Measurements from ENCODE around the gene SBF1.

Gene SBF1

DNA sequence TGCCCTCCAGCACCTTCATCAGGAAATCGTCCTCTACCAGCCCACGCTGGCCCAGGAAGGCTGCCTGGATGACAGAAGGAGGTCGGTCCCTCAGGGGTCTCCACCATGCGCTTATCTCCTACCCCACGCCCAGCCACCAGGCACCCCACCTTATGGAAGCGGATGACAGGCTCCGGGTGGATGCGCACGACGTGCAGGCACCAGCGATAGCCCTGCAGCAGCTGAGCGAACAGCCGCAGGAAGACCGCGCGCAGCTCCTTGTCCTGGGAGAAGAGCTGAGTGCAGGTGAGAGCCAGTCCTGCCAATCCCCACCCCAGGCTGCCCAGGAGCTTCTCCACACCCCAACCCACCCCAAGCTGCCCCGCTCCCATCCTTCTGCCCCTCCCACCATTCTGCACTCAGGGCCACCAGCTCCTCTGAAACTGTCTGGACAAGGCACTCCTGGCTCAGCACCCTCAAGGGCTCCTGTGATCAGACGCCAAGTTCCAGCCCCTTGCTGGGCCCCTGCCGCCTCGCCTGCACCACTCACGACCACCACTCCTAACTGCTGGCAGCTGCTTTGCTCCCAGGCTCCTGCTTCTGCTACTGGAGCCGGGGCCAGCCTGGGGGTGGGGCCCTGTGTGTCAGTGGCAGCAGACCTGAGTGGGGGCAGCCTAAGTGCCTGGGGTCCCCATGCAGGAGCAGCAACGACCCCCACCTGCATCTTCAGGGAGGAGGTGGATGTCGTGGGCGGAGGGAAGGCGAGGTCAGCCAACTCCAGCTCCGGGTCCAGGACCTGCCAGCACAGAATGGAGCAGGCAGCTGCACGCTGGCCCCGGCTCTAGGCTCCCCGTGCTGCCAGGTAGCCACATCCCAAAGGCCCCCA lies 9.5 kb downstream of the SBF1 start:
- no peak for DNase-seq

DNA sequence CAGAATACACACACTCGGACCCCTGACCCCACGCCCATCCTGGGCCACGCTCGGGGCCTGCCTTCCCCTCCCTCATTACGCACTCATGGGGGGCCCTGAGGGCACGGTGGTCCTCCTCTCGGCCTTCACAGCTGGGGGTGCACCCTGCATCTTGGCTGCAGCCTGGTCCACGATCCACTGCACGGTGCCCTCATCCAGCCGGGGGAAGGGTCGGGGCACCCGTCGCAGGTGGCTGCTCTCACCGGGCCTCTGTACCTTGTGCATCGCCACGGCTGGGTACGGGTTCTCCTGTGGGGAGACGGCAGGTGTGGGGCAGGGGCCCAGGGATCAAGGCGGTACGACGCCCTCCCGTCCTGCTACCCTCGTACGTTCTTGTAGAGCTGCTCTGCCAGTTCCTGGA lies 10.4 kb downstream of the SBF1 start:
- DNase-seq = no peak

GRCh38 chr22:50463188-50463900 lies 11.5 kb downstream of the SBF1 start:
- no peak for DNase-seq

- no peak for DNase-seq
Measured at GRCh38 chr22:50461979-50462540, 12.8 kb downstream of the SBF1 start.

DNA sequence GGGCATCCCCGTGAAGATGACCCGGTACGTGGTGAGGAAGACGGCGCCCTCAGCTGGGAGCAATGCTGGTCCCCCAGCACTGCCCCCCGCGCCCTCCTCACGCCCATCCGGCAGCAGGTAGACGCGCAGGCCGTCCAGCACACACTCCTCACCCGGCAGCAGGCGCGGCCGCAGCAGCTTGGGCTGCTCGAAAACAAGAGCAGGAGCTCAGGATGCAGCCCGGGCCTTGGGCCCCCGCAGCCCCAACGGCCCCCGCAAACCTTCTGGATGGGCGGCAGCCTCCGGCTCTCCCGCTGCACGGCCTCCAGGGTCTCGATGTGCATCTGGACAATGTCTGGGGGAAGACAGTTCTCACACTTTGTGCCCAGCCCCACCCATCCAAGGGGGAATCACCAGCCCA lies 13.3 kb downstream of the SBF1 start:
- DNase-seq = no peak

DNA sequence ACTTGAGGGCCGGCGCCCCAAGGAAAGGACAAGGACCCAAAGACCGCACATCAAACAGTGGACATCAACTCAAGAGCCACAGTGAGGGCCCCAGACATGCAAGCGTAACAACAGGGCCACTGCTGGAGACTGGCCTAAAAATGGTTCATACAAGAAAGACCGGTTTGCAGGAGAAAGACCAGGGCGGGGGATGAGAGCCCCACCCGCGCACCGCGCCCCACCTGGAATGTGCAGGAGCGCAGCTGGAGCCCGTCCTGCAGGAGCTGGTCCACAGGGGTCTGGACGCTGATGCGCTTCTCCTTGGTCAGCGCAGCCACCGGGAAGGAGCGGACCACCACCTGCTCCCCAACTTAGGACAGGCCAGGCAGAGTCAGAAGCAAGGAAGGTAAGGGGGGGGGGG lies 13.9 kb downstream of the SBF1 start:
- DNase-seq = no peak

GRCh38 chr22:50459496-50460140 lies 15.2 kb downstream of the SBF1 start:
- no peak for DNase-seq

GRCh38 chr22:50459016-50459415 lies 15.8 kb downstream of the SBF1 start:
- DNase-seq = no peak

DNA sequence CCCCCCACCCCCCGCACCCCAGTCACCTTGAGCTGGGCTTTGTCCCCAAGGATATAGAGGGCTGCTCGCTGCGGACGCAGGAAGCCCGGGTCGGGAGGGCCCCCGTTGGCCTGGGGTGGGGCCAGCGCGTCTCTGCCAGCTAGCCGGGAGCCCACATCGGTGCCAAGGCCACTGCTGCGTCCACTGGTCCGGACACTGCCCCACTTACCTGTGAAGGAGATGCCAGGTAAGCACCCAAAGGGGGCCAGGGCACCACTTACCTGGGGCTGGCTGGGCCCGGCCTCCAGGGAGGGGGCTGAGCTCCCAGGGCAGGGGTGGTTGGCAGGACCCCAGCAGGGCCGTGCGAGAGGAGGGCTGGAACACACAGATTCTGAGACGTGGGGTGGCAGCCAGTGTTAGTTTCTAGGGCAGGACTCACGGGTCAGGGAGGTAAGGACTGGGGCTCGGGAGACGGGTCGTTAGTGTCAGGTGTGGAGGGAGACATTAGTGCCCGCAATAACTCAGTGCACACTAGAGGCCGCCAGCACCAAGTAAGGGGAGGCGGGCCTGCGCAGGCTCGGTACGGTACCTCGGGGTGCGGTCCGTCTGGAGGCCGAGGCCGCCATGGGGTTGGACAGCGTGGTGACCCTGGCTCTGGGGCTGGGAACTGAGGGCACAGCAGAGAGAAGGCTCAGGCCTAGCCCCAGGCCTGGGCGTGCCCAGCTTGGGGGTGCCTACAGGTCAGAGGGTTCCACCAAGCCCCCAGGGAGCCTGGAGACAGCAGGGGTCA lies 18.2 kb downstream of the SBF1 start:
- no peak for DNase-seq

- DNase-seq = no peak
Measured at GRCh38 chr22:50456026-50456425, 18.8 kb downstream of the SBF1 start.

- no peak for DNase-seq
Measured at GRCh38 chr22:50455201-50455600, 19.6 kb downstream of the SBF1 start.

DNA sequence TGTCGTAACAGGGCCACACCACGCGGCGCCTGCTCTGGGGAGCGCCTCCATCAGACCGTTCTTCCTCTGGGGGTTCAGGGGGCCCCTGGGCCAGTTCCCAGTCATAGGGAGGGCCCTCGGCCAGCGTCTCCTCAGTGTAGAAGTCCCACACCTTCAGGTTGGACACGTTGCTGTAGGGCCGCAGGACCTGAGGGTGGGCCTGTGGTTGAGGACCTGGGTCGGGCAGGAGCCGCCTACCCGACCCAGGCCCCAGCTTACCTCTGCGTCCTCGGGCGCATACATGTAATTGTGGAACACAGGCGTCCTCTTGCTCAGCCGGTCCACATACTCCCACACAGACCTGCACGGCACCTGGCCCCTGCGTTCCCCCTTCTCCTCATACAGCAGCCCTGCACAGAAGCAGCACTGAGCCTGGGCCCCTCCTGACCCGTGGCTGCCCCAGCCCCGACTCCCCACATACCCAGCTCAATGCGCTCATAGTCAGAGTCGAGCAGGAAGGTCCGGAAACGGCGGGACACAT lies 20.2 kb downstream of the SBF1 start:
- no peak for DNase-seq

DNA sequence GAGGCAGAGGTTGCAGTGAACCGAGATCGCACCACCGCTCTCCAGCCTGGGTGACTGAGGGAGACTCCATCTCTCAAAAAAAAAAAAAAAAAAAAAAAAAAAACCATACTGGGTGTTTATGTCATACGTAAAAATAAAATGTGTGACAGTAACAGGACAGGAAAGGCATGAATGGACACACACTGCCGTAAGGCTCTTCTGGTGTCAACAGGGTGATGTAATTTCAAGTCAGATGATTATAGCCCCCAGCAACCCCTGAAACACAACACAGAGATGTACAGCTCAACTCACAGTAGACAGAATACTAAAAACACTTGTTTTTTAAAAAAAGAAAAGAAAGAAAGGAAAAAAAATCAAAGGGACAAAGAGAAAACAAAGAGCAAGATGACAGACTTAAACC lies 22.2 kb downstream of the SBF1 start:
- no peak for DNase-seq

DNA sequence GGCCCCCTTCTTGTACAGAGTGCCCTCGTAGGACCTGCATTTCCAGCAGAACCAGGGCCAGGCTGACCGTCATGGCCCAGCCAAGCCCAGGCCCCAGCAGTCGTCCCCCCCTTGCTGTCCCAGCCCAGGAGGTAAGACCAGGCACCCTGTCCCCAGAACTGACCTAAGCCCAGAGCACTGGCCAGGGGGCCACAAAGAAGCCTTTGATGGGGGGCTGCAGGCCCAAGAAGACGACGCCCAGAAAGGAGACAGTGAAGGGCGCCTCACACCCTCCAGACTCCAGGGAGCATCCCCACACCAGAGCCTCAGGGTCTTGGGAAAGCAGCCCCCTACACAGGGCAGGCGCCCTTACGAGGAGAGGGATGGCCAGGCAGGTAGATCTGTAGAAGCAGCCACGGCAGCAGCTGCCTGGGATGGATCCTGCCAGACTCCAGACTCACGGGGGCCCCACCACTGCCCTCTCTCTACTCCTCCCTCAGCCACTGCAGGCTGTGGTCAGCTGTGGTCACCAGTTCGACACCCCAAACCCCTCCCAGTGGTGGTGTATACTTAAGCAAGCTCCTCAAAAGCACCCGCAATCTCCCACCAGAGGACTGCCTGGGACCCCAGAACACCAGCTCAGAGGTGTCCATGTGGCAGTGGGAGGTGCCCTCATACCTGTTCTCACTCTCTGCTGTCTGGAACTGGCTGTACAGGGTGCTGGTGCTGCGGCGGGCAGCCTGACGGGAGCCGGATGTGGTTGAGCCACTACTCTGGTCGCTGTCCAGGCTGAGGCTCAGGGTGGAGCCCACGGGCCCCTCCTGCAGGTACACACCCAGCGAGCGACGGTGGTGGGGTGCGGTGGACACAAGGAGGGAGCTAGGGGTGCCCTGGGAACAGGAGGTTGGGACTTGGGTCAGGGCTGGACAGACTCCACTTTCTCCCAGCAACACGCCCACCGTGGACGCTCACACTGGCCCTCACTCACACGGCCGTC lies 27.0 kb downstream of the SBF1 start:
- DNase-seq = no peak

GRCh38 chr22:50446708-50447575 lies 27.9 kb downstream of the SBF1 start:
- DNase-seq = no peak

DNA sequence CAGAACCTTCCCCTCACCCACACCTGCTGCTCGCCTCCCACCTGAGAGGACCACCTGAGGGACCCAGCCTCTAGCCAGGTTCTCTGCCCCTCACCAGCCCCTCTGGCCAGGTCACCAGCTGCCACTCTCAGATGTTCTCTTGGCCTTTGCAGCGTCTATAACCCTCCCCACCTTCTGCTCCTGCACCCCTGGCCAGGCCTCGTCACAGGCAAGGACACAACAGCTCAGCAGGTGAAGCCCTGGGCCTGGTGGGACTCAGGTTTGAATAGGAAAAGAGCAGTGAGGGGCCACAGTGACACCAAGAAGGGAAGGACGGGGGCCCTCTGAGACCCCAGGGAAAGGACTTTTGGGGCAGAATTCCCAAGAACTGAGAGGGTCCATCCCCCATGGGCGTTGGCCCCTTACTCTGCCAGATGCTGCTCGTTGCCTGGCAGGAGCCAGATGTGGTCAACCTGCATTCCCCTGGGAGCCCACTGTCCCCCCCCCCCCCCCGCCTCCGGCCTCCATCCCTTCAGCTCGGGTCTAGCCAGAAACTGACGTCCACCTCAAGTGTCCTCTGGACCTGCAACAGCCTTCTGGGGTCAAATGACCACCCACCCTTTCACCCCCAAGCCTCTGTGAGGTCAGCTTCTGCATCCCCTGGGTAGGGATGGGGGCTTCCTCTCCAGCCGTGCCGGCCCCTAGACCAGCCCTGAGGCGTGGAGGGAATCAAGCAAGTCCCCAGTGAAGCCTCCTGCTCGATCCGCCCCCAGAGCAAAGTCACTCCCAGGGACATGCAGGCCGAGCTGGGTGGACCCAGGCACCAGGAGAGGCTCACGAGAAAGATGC lies 28.7 kb downstream of the SBF1 start:
- no peak for DNase-seq

- DNase-seq = no peak
Measured at GRCh38 chr22:50445071-50445879, 29.6 kb downstream of the SBF1 start.

DNA sequence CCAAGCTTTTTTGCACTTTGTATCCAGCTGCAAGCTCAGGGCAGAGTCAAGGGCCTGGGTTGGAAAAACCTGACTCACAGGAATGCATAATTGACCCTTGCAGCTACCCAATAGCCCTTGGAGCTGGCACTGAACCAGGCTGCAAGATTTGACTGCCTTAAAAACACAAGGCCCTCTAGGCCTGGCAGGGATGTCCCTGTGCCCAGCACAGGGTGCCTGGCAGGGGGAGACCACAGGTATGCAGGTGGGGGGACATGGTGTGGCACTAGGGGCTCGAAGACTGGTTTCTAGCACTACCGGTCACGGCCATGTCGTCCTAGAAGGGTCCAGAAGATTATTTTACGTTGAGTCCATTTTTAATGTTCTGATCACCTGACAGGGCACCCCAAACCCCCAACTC lies 30.2 kb downstream of the SBF1 start:
- DNase-seq = no peak

All from activated naive CD4-positive, alpha-beta T cell treated with Interleukin-2 at 50 U/mL for 16 hours (primary cell).